Breast epithelium (tissue), 4 donors: Measurements from ENCODE around the gene ZNF367. TPM values are rescaled to one million over a fixed set of nuclear protein-coding genes. Genes with fewer than 3 reads are reported as not detected.
"Not testable (repeated sequence)": the region's sequence is repeated elsewhere in the genome, so short reads cannot be mapped to it uniquely, and the experiment has no call there.

Experiments used
- DNase-seq, 2 donors: peaks; one replicate each; pipeline ENCODE4 v3.0.0-alpha.2; 2019; ENCODE audit warnings: low spot score in 2 of 2
- H3K27ac ChIP-seq, 2 donors: fragments of 200-600 bp; sonication (generic) in 1 of 2; one replicate each; pipeline ENCODE4 v1.5.1; 2016 to 2019; ENCODE audit warnings: mild to moderate bottlenecking in 1 of 2
- H3K27me3 ChIP-seq, 2 donors: fragments of 200-600 bp; sonication (generic) in 1 of 2; one replicate each; pipeline versions ENCODE4 v1.5.1 to v1.6.0; 2017 to 2019; ENCODE audit warnings: control low read depth in 1 of 2, mild to moderate bottlenecking in 1 of 2
- H3K36me3 ChIP-seq: fragments of 200-600 bp; one replicate; pipeline ENCODE4 v1.5.1; 2019
- H3K4me1 ChIP-seq, 2 donors: fragments of 200-600 bp; sonication (generic); one replicate each; pipeline ENCODE4 v1.5.1; 2016 to 2019; ENCODE audit warnings: control low read depth in 1 of 2
- H3K4me3 ChIP-seq, 3 donors: fragments of 200-600 bp; sonication (generic); 1 replicate in 2 of 3; 2 replicates in 1 of 3; pipeline ENCODE4 v1.5.1; 2016 to 2019; ENCODE audit warnings: mild to moderate bottlenecking in 3 of 3, moderate library complexity in 2 of 3
- H3K9me3 ChIP-seq, 2 donors: fragments of 200-600 bp; sonication (generic) in 1 of 2; one replicate each; pipeline ENCODE4 v1.5.1; 2016 to 2019; ENCODE audit warnings: control low read depth in 1 of 2
- CTCF ChIP-seq, 3 donors: fragments of 450-650 bp; IDR thresholded peaks; one replicate each; pipeline ENCODE4 v1.5.1; 2016 to 2017; ENCODE audit warnings: antibody characterized with exemption in 3 of 3, mild to moderate bottlenecking in 3 of 3, moderate library complexity in 3 of 3
- POLR2A ChIP-seq: fragments of 450-650 bp; IDR thresholded peaks from one replicate; pipeline ENCODE4 v1.6.1; 2016; ENCODE audit warnings: antibody characterized with exemption, mild to moderate bottlenecking, moderate library complexity
- POLR2AphosphoS5 ChIP-seq, 3 donors: sonication (generic); formaldehyde crosslinking; IDR thresholded peaks; one replicate each; pipeline ENCODE4 v1.6.1; 2017; ENCODE audit warnings: antibody characterized with exemption in 3 of 3
- intact Hi-C: fragments of 100-400 bp; cut with DNase I; formaldehyde crosslinking; loops from one replicate; pipeline ENCODE4 v1.15.1; 2023; ENCODE audit warnings: low total_unique reads
- total RNA-seq, 3 donors: library from RNA; depleted of rRNA; stranded (reverse); fragments of >200 nt; gene quantifications; one replicate each; pipeline ENCODE4 v1.1.0, GENCODE V29; 2016

Gene ZNF367
- total RNA-seq, 3 donors from 2014 or later: 0.98 to 1.8 (median 1.2) TPM

- Histone ChIP-seq H3K27ac (no peak overlapping the region), H3K4me3 (no peak overlapping the region), H3K36me3 (no peaks in the 10 kb centered on the region), H3K9me3 (no peaks in the 10 kb centered on the region), H3K4me1 (no peaks in the 10 kb centered on the region), H3K27me3 (no peaks in the 10 kb centered on the region)
- no peak for TF ChIP-seq POLR2A
- TF ChIP-seq CTCF (IDR thresholded peaks at IDR 0.05): no peak
- no peak for TF ChIP-seq POLR2AphosphoS5 (IDR thresholded peaks at IDR 0.05)
- DNase-seq: no peak
- intact Hi-C loops: no loop called here
These were observed 41.0 kb downstream of the ZNF367 start for GRCh38 chr9:96376891-96377874.

GRCh38 chr9:96375507-96375906 is 42.7 kb downstream of the ZNF367 start:
- DNase-seq, H3K9me3 ChIP-seq, H3K27ac ChIP-seq, H3K27me3 ChIP-seq, H3K36me3 ChIP-seq, H3K4me1 ChIP-seq, H3K4me3 ChIP-seq, intact Hi-C loops: not testable (repeated sequence)

- no peak for TF ChIP-seq POLR2A
- no peak for TF ChIP-seq POLR2AphosphoS5 (IDR thresholded peaks at IDR 0.05)
- no peak for TF ChIP-seq CTCF (IDR thresholded peaks at IDR 0.05)
These were observed 50.2 kb downstream of the ZNF367 start for GRCh38 chr9:96367943-96368342.

GRCh38 chr9:96363175-96363967 is 54.8 kb downstream of the ZNF367 start:
- Histone ChIP-seq H3K4me1 (no peaks in the 10 kb centered on the region), H3K9me3 (no peaks in the 10 kb centered on the region), H3K36me3 (peaks cover 2% of the 10 kb centered on the region), H3K27ac (no peak overlapping the region), H3K27me3 (no peaks in the 10 kb centered on the region), H3K4me3 (no peak overlapping the region)
- TF ChIP-seq POLR2A (no peak), POLR2AphosphoS5 (IDR thresholded peaks at IDR 0.05) (no peak), CTCF (IDR thresholded peaks at IDR 0.05) (no peak)
- intact Hi-C loops: no loop called here
- DNase-seq: no peak

More at GRCh38 chr9:96367943-96368342, 50.2 kb downstream of the ZNF367 start:
- no peak overlapping the region for H3K27ac ChIP-seq
- H3K9me3 ChIP-seq: no peaks in the 10 kb centered on the region
- H3K36me3 ChIP-seq: no peaks in the 10 kb centered on the region
- no peaks in the 10 kb centered on the region for H3K27me3 ChIP-seq
- no peaks in the 10 kb centered on the region for H3K4me1 ChIP-seq
- intact Hi-C loops: no loop called here
- H3K4me3 ChIP-seq: no peak overlapping the region
- DNase-seq: no peak

GRCh38 chr9:96362119-96362518 is 56.1 kb downstream of the ZNF367 start:
- H3K9me3 ChIP-seq, H3K27ac ChIP-seq, H3K4me3 ChIP-seq, DNase-seq, H3K27me3 ChIP-seq, H3K4me1 ChIP-seq, H3K36me3 ChIP-seq, intact Hi-C loops: not testable (repeated sequence)

- TF ChIP-seq CTCF (IDR thresholded peaks at IDR 0.05) (no peak), POLR2A (no peak), POLR2AphosphoS5 (IDR thresholded peaks at IDR 0.05) (no peak)
- intact Hi-C loops: no loop called here
- Histone ChIP-seq H3K4me3 (no peak overlapping the region), H3K9me3 (no peaks in the 10 kb centered on the region), H3K36me3 (peaks cover 4% of the 10 kb centered on the region), H3K27ac (no peak overlapping the region), H3K4me1 (no peaks in the 10 kb centered on the region), H3K27me3 (no peaks in the 10 kb centered on the region)
- no peak for DNase-seq
These were observed 56.5 kb downstream of the ZNF367 start for GRCh38 chr9:96361668-96362067.
